NCI-H1417 (cell line): ENCODE results near the gene LYRM1.
"Not testable (repeated sequence)": the region's sequence is repeated elsewhere in the genome, so short reads cannot be mapped to it uniquely, and the experiment has no call there.

ENCODE experiments used
- DNase-seq, 3 experiments: peaks; one replicate each; lab custom pipeline; 2025; lab: John Stamatoyannopoulos, UW

Gene LYRM1

GRCh38 chr16:20900299-20901067 lies at the start of gene LYRM1, which contains the start of gene DCUN1D3:
Gene LYRM1, plus strand, starts transcription at chr16:20900771. Its CDS starts 14,785 bp downstream, at chr16:20915556.
Gene DCUN1D3, minus strand, starts transcription at chr16:20900358. Its CDS starts 37,820 bp downstream, at chr16:20862538.
- DNase-seq: peak; percentile 91 to 99 (median 97)

GRCh38 chr16:20850981-20851380 lies 49.6 kb upstream of the LYRM1 start:
- DNase-seq: no peak

- no peak for DNase-seq
These were observed 49.0 kb upstream of the LYRM1 start for GRCh38 chr16:20851601-20852000.

- no peak for DNase-seq
These were observed 47.4 kb upstream of the LYRM1 start for GRCh38 chr16:20853143-20853542.

- DNase-seq: no peak
These were observed 46.5 kb upstream of the LYRM1 start for GRCh38 chr16:20853981-20854620.

GRCh38 chr16:20854963-20855362 lies 45.6 kb upstream of the LYRM1 start:
- no peak for DNase-seq

GRCh38 chr16:20857281-20857680 lies 43.3 kb upstream of the LYRM1 start:
- no peak for DNase-seq

- no peak for DNase-seq
These were observed 41.3 kb upstream of the LYRM1 start for GRCh38 chr16:20859229-20859628.

- DNase-seq: no peak
These were observed 40.9 kb upstream of the LYRM1 start for GRCh38 chr16:20859699-20860098.

- DNase-seq: no peak
These were observed 40.2 kb upstream of the LYRM1 start for GRCh38 chr16:20860361-20860760.

- DNase-seq: peak in 1 of 3 experiments; percentile 3
These were observed 39.6 kb upstream of the LYRM1 start for GRCh38 chr16:20860995-20861394.

- DNase-seq: no peak
These were observed 38.2 kb upstream of the LYRM1 start for GRCh38 chr16:20862162-20862960.

GRCh38 chr16:20864376-20864775 lies 36.2 kb upstream of the LYRM1 start:
- not testable (repeated sequence) for DNase-seq

- no peak for DNase-seq
These were observed 35.0 kb upstream of the LYRM1 start for GRCh38 chr16:20865420-20866131.

- no peak for DNase-seq
These were observed 34.3 kb upstream of the LYRM1 start for GRCh38 chr16:20866145-20866772.

- DNase-seq: no peak
These were observed 33.8 kb upstream of the LYRM1 start for GRCh38 chr16:20866801-20867200.

- DNase-seq: no peak
These were observed 33.0 kb upstream of the LYRM1 start for GRCh38 chr16:20867585-20867984.

GRCh38 chr16:20868890-20869289 lies 31.7 kb upstream of the LYRM1 start:
- no peak for DNase-seq

- no peak for DNase-seq
These were observed 30.3 kb upstream of the LYRM1 start for GRCh38 chr16:20870122-20870820.

- no peak for DNase-seq
These were observed 29.3 kb upstream of the LYRM1 start for GRCh38 chr16:20871258-20871657.
